ENCODE measurements around the gene TTC7B.

DNA sequence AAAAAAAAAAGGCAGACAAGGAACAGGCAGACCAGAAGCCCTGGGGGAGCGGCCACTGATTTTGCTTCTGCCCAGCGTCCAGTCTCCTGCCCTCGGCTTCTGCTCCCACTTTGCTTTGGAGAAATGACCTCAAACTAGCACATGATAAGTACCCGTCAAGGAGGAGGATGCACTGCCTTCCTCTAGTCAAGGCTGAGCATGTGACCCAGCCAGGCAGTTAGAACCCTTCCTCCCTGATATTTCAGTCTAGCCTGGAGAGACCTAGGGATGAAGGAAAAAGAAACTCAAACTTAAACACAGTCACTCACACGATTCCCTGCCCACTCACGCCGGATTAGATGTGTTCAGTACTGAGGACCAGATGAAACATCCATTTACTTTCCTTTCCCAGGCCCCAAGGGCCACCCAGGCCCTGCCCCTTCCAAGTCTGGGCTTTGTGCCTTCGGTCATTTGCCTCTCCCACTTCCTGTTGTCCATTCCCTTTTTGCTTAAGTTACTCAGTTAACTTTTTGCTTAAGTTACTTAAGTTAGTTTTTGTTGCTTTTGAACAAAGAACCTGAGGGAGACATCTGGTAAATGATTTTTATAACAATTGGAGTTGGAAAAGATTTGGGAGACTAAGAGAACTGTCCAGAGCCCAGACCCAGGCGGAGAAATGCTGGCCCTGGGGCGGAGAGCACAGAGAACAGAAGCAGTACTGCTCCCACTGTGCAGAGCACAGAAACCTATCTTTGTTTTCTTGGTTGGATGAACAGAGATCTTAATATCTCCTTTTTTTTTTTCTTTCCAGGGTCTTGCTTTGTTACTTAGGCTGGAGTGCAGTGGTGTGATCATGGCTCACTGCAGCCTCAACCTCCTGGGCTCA lies 23.0 kb upstream of the TTC7B start:
- TF ChIP-seq POLR2A (IDR thresholded peaks at IDR 0.05) = no peak
- no peak for TF ChIP-seq CTCF (IDR thresholded peaks at IDR 0.05)

Measured in prostate gland (tissue), 2 donors.